DMS53 treated with DMSO at 0.1 percent for 48 hours (cell line): Measurements from ENCODE around the gene DPP6.

Experiments
- DNase-seq: peaks from one replicate; lab custom pipeline; 2025; ENCODE audit not compliant: unreplicated experiment; lab: John Stamatoyannopoulos, UW

Gene DPP6

GRCh38 chr7:154512121-154512833 is 460.1 kb downstream of the DPP6 start:
- DNase-seq: no peak

- DNase-seq: no peak
These were observed 465.6 kb downstream of the DPP6 start for GRCh38 chr7:154517768-154518167.

GRCh38 chr7:154519229-154519628 is 467.0 kb downstream of the DPP6 start:
- no peak for DNase-seq

- no peak for DNase-seq
These were observed 477.9 kb downstream of the DPP6 start for GRCh38 chr7:154530136-154530535.

GRCh38 chr7:154532771-154533170 is 480.6 kb downstream of the DPP6 start:
- DNase-seq: no peak

- no peak for DNase-seq
These were observed 488.4 kb downstream of the DPP6 start for GRCh38 chr7:154540596-154540995.

GRCh38 chr7:154541606-154542005 is 489.4 kb downstream of the DPP6 start:
- DNase-seq: no peak

GRCh38 chr7:154546946-154547587 is 494.9 kb downstream of the DPP6 start:
- no peak for DNase-seq

- no peak for DNase-seq
These were observed 501.6 kb downstream of the DPP6 start for GRCh38 chr7:154553711-154554265.

GRCh38 chr7:154559454-154559853 is 507.3 kb downstream of the DPP6 start:
- no peak for DNase-seq

- no peak for DNase-seq
These were observed 512.5 kb downstream of the DPP6 start for GRCh38 chr7:154564676-154565075.

- DNase-seq: no peak
These were observed 514.7 kb downstream of the DPP6 start for GRCh38 chr7:154566877-154567276.

GRCh38 chr7:154568346-154568745 is 516.1 kb downstream of the DPP6 start:
- DNase-seq: no peak

- DNase-seq: no peak
These were observed 517.7 kb downstream of the DPP6 start for GRCh38 chr7:154569916-154570315.

- DNase-seq: no peak
These were observed 519.6 kb downstream of the DPP6 start for GRCh38 chr7:154571772-154572171.

- no peak for DNase-seq
These were observed 522.0 kb downstream of the DPP6 start for GRCh38 chr7:154574235-154574634.

- no peak for DNase-seq
These were observed 523.3 kb downstream of the DPP6 start for GRCh38 chr7:154575497-154575896.

GRCh38 chr7:154576604-154577003 is 524.4 kb downstream of the DPP6 start:
- no peak for DNase-seq

- DNase-seq: no peak
These were observed 525.1 kb downstream of the DPP6 start for GRCh38 chr7:154577141-154577873.

GRCh38 chr7:154578336-154578735 is 526.1 kb downstream of the DPP6 start:
- DNase-seq: no peak

- DNase-seq: no peak
These were observed 527.5 kb downstream of the DPP6 start for GRCh38 chr7:154579711-154580110.
